HG03460 (cell line): ENCODE results near the gene TOR1AIP1.
"Not testable (repeated sequence)": the region's sequence is repeated elsewhere in the genome, so short reads cannot be mapped to it uniquely, and the experiment has no call there.

Experiments
- ATAC-seq: cut with Tn5 transposase; IDR thresholded peaks from one replicate; pipeline ENCODE4 v1.9.1; 2021; ENCODE audit not compliant: unreplicated experiment

Gene TOR1AIP1

DNA sequence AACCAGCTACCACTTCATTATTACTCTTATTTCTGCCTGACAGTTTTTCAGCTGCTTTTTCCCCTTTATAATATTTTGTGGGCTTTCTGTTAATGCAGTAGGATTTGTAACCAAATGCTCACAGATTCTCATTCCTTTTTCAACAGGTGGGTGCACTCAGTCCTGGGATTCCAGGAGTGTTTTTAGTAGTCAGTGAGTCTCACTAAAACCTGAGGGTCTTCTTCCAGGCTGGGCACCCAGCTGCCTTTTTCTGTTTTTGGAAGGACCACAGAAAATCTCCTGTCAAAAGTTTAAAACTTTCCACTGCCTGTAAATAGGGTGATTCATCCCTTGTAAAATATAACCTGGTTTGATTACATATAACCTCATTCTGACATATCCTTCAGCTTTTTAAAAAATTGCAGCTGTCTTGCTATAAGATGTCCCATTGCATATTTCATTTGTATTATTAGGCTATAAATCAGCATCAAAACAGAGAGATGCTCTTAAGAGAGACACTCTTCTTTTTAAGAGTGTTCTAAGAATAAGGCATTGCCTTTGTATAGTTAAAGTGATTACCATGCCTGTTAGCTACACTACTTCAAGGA is 55.7 kb downstream of the TOR1AIP1 start:
- no peak for ATAC-seq

DNA sequence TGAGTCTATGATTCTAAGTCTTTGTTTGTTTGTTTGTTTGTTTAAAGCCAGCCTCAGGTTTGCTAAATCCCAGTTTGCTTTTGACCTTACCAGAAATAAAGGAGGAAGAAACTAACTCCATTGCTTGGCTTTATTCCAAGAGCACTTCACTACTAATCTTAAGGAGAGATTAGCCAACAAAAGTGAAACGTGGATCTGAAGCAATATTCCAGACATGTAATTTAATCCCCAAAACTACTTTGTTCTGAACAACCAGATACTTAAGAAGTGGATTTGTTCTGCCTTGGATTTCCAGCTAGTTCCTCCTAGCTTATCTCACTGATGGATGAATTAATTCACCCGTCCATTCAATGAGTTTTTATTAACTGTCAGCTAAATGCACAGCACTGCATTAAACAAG is 56.7 kb downstream of the TOR1AIP1 start:
- no peak for ATAC-seq

DNA sequence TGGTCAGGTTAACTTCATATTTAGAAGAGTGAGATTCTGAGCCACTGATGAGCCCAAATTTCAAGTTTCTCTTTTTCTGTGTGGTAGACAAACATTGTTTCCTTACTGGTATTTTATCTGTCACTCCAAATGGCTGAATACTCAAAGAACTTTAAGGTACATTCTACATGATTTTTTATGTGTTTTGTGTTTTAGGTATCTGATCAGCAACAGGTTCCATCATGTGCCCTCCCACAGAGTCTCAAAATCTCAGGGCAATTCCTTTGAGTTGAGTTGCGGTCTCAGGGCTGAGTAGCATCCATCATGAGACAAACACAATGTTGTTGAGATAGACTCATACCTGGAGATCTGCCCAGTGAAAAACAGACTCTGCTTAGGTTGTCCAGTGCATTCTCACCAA is 57.9 kb downstream of the TOR1AIP1 start:
- ATAC-seq, result no peak

DNA sequence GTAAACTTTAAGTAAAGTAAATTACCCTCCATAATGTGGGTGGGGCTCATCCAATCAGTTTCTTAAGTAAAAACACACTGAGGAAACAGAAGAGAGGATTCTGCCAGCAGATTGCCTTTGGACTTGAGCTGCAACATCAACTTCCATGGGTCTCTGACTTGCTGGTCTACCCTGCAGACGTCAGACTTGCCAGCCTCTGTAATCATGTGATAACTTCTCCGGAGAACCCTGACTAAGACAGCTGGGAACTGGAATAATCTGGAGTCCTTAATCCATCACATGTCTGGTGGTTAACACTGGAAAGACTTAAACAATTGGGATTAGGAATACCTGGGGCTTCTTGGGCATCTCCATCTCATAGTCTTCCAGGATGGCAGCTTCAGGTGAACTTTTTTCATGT is 59.4 kb downstream of the TOR1AIP1 start:
- ATAC-seq, result no peak

DNA sequence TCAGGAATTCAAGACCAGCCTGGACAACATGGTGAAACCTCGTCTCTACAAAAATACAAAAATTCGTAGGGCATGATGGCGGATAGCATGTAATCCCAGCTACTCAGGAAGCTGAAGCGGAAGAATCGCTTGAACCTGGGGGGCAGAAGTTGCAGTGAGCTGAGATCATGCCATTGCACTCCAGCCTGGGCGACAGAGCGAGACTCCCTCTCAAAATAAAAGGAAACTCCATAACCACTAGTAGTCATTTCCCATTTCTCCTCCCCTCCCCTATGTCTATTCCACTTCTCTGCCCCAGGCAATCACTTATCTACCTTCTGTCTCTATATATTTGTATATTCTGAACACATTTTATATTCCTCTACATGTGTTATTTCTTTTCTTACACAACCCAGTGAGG is 68.6 kb downstream of the TOR1AIP1 start:
- ATAC-seq, result no peak

DNA sequence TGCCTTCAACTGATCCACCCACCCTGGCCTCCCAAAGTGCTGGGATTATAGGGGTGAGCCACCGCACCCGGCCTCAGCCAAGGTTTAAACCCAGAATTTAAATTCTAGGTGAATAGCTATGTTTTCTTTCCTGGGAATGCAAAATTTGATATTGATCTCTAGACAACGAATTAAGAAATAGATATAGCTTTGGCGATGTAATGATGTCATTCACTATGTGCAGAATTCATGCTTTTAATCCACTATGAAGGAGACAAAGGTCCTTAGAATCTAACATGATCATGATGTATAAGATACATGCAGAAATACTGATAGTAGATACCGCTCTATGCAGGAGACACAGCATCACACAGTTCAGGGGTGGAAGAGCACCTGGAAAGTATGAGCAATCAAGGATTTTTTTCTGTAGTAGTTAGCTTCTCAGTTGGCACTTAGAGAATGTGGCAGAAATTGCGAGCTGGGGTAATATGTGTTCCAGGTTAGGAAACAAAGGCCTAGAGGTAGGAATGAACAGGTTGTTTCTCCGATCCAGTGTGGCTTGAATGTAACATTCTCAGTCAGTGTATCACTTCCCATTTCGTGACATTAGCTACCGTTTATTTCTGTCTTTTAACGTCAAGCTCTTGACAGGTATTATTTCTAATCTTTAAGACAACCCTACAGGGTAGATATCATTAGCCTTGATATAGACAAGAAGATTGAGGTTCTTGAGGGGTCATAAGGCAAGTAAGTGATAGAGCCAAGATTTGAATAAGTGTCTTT is 69.5 kb downstream of the TOR1AIP1 start:
- no peak for ATAC-seq

DNA sequence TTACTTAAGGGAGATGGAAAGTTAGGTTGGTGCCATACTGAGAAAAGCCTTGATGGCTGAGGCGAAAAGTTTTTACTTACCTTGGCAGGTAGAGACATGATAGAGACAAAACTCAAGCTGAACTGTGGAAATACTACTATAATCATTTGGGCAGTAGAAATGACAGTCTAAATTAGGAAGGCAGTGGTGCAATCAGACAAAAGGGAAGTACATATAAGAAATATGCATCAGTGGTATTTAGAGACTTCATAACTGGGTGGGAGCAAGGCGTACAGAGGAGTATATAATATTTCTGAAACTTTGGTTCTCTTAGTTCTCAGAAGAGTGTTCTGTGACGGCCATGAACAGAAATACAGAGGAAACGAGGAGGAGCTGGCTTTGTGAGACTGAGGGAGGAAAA is 70.1 kb downstream of the TOR1AIP1 start:
- ATAC-seq, result no peak

DNA sequence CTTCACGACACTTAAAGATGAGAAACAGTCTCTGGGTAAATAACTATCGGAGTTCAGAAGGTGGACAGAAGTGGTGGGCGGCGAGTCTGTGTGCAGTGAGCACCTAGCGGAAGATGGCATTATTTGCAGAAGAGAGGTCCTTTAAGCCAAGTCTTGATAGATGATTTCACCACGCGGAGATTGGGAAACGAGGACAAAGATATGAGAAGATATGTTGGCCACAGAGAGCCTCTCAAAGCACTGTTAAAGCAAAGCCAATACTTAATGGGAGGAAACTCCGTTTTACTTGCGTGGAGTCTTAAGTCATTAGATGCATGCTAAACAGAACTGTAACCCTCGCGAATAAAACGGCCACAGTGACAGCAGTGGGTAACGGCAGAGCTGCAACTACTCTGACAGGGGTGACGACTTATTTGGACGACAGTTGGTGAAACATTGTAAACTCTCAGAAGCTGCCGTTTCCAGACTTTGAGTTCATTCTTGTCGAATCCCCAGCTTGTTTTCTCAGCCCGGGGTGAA is 71.9 kb downstream of the TOR1AIP1 start:
- ATAC-seq, result no peak

DNA sequence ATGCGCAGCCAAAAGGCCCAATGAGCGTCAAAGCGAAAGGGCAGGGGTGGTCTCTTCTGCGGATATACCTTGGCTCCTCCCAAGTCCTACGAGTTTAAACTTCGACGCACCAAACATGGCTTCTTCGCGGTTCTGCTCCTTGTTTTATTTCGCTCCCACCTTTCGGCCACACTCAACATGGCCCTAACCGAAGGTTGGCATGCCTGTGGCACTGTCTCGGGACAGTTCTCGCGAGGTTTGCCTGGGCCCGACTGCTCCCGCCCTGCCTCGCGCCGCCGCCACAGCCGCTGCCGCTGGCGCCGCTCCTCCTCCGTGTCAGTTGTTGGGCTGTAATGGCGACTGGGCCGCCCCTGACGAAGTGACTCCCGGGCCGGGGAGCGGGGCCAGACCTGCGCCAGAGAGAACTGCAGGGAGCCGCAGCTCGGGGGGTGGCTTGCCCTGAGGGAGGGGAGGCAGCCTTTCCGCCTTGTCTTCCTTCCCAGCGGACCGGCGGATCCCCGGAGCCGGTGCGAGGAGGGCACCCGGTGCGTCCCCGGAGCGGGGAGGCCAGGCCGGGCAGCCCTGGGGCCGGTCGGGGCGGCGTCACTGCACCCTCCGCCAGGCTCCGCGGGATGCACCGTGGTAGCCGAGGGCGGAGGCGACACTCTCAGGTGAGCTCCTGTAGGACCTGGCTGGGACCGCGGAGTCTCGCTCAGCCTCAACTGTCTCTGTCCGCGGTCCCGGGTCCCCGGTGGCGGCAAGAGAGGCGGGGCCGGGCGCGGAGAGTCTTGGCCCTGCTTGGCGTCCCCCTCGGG is 72.6 kb downstream of the TOR1AIP1 start, which contains the start of gene CEP350:
CEP350 (plus strand) TSS at position 318 of the 794 bp plus-strand sequence. CDS start 31,372 bp downstream, outside the sequence.
- peak; percentile 93 for ATAC-seq

DNA sequence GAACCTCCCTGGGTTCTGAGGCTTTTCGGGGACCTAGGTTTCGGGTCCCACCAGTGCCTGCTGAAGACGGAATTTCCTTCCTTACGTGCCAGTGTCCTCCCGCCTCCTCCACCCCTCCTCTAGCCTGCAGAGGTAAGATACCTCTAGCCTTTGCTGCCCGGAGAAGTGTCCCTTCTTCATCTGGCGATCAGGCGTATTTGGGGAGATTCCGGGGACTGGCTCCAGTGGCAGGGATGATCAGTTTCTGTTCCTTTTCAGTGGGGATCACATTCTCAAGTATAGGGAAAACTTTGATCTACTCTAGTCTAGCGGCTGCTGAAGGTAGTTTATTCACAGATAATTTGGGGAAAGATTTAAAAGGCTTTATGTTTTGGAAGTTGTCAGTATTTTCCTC is 73.2 kb downstream of the TOR1AIP1 start:
- peak; percentile 9 for ATAC-seq

DNA sequence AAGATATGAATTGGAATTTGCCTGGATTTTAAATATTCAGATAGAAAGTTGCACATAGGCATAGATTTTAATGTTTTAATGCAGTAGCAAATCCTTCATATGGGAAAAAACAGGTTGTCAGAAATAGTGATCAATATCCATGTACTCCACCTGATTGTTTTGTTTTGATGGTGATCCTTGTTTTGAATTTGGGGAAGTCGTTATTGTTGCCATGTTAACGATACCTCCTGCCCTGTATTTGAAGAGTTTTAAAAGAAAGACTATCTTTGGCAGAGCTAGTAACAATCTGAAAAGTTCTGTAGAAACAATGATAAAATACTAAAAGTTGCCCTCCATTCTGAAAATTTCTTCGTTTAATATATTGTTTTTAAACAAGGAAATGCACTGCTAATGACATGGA is 73.6 kb downstream of the TOR1AIP1 start:
- no peak for ATAC-seq

DNA sequence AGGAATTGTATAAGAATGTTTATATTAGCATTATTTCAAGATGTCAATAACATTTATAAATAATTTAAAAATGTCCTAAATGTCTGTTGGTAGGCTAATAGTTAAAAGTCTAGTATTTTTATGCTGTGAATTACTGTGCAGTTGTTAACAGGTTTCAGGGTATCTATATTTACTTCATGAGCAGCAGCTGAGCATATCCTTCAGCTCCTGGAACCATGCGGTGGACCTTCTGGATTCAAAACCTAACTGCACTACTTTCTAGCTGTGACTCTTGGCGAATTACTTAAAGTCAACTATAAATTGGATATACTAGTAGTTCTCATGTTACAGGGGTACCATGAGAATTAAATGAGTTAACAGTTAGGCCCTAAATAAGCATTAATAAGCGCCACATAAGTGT is 76.3 kb downstream of the TOR1AIP1 start:
- no peak for ATAC-seq

DNA sequence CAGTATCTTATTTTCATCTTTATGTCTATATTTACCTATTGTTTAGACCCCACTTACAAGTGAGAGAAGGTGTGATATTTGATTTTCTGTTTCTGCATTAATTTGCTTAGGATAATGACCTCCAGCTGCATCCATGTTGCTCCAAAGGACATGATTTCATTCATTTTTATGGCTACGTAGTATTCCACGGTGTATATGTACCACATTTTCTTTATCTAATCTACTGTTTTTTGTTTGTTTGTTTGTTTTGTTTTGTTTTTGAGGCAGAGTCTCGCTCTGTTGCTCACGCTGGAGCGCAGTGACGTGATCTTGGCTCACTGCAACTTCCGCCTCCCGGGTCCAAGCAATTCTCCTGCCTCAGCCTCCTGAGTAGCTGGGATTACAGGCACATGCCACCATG is 80.1 kb downstream of the TOR1AIP1 start:
- not testable (repeated sequence) for ATAC-seq

DNA sequence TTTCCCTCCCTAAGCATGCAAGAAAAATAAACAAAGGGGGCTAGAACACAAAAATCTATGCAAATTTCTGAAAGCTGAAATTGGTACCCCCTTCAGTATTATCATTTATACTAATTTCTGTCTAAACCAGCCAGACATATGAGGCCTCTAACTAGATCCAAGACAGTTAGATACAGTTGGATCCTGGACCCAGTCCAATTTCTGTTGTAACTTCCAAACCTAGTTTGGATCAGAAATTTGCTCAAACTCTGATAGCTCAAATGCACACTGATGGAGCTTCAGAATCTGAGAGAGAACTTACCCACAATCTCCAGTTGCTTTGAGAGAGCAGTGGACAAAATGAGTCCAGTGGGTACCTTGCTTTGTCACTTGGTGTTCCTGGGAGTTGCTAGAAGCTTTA is 84.5 kb downstream of the TOR1AIP1 start:
- ATAC-seq, result no peak

DNA sequence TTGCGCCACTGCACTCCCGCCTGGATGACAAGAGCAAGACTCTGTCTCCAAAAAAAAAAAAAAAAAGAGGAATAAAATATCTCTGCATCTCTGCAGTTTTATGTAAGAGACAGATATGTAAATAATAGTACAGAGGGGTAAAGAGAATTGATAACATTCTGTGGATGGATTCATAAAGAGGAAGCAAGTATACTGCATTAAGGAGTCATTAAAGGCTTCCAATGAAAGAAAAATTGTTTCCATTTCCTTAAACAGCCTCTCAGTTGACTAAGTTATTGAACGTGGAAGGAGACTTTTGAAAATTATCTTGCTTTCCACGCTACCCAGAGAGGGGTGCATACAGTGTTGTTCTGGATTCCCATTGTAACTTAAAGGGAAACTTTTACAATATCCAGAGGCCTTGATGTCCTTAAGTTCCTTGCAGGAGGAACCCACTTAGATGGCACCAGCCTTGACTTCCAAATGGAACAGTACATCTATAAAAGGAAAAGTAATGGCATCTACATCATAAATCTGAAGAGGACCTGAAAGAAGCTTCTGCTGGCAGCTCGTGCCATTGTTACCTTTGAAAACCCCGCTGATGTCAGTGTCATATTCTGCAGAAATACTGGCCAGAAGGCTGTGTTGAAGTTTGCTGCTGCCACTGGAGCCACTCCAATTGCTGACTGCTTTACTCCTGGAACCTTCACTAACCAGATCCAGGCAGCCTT is 86.4 kb downstream of the TOR1AIP1 start:
- ATAC-seq, result no peak

DNA sequence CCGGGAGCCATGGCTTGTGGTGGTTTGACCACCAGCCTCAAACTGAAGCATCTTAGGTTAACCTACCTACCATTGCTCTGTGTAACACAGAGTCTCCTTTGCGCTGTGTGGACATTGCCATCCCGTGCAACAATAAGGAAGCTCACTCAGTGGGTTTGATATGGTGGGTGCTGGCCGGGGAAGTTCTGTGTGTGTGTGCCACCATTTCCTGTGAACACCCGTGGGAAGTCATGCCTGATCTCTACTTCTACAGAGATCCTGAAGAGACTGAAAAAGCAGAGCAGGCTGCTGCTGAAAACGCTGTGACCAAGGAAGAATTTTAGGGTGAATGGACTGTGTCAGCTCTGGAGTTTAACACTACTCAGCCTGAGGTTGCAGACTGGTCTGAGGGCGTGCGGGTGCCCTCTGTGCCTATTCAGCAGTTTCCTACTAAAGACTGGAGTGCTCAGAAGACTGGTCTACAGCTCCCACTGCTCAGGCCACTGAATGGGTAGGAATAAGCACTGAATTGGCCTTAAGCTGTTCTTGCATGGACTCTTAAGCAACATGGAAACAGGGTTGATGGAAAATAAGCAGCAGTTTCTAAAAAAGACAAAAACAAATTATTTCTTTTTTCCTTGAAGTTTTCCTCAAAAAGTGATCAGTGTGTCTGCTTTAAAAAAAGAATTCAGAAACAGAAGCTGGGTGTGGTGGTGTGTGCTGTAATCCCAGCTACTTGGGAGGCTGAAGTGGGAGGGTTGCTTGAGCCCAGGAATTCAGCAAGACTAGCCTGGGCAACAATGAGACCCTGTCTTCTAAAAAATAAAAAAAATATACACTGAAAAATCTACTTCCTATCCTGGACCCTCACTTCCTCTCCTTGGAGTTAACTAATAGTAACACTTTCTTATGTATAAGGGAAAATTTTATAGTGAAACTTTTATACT is 87.2 kb downstream of the TOR1AIP1 start:
- ATAC-seq, result no peak
